Loucy (cell line): ENCODE data around the gene TNPO3.

ENCODE experiments used
- H2AFZ ChIP-seq: fragments of 200-600 bp; sonication (generic); 2 replicates; pipeline ENCODE4 v1.6.0; 2016; ENCODE audit warnings: antibody characterized with exemption, mild to moderate bottlenecking, low read length, moderate library complexity
- H3F3A ChIP-seq: fragments of 200-600 bp; 2 replicates; pipeline ENCODE4 v1.6.0; 2016; ENCODE audit warnings: antibody characterized with exemption, low read depth, mild to moderate bottlenecking
- H3K27me3 ChIP-seq: fragments of 200-600 bp; sonication (generic); 2 replicates; pipeline ENCODE4 v1.6.1; 2014; ENCODE audit warnings: low read length, mild to moderate bottlenecking; ENCODE audit not compliant: insufficient read depth, poor library complexity, severe bottlenecking
- H3K36me3 ChIP-seq: fragments of 200-600 bp; sonication (generic); 2 replicates; pipeline ENCODE4 v1.6.1; 2016; ENCODE audit warnings: low read length; ENCODE audit not compliant: insufficient read depth
- H3K4me1 ChIP-seq: fragments of 200-600 bp; sonication (generic); 2 replicates; pipeline ENCODE4 v1.5.1; 2014; ENCODE audit warnings: low read length, mild to moderate bottlenecking; ENCODE audit not compliant: insufficient read depth, poor library complexity, severe bottlenecking
- H3K4me2 ChIP-seq: fragments of 200-600 bp; sonication (generic); 2 replicates; pipeline ENCODE4 v1.6.0; 2014; ENCODE audit warnings: antibody characterized with exemption, low read length, low read depth, mild to moderate bottlenecking; ENCODE audit not compliant: poor library complexity, severe bottlenecking
- H3K4me3 ChIP-seq: fragments of 200-600 bp; sonication (generic); 2 replicates; pipeline ENCODE4 v1.5.1; 2014; ENCODE audit warnings: low read length, mild to moderate bottlenecking, mixed read lengths; ENCODE audit not compliant: poor library complexity, severe bottlenecking
- H3K79me2 ChIP-seq: fragments of 200-600 bp; sonication (generic); 2 replicates; pipeline ENCODE4 v1.6.1; 2014; ENCODE audit warnings: low read length; ENCODE audit not compliant: insufficient read depth
- H3K9ac ChIP-seq: fragments of 200-600 bp; sonication (generic); 2 replicates; pipeline ENCODE4 v1.6.0; 2014; ENCODE audit warnings: mild to moderate bottlenecking, low read depth, low read length, moderate library complexity; ENCODE audit not compliant: poor library complexity, severe bottlenecking
- H3K9me2 ChIP-seq: fragments of 200-600 bp; sonication (generic); replicated peaks from 2 replicates; pipeline ENCODE4 v1.6.1; 2016; ENCODE audit warnings: low read depth, low read length, mixed read lengths
- H3K9me3 ChIP-seq: fragments of 200-600 bp; sonication (generic); 2 replicates; pipeline ENCODE4 v1.6.1; 2014; ENCODE audit warnings: mild to moderate bottlenecking, antibody characterized with exemption, low read length, low read depth; ENCODE audit not compliant: insufficient read depth
- H4K20me1 ChIP-seq: fragments of 200-600 bp; sonication (generic); 2 replicates; pipeline ENCODE4 v1.6.0; 2014; ENCODE audit warnings: antibody characterized with exemption, low read length, mild to moderate bottlenecking; ENCODE audit not compliant: insufficient read depth, poor library complexity, severe bottlenecking
- CTCF ChIP-seq: fragments of 200-600 bp; sonication (generic); conservative IDR thresholded peaks from 2 replicates; pipeline ENCODE4 v1.5.1; 2014; ENCODE audit warnings: mild to moderate bottlenecking, antibody characterized with exemption, low read length
- EZH2phosphoT487 ChIP-seq: fragments of 200-600 bp; IDR thresholded peaks from 2 replicates; pipeline ENCODE4 v1.6.1; 2018; ENCODE audit warnings: antibody characterized with exemption, mild to moderate bottlenecking, moderate library complexity, borderline replicate concordance

TNPO3 gene

DNA sequence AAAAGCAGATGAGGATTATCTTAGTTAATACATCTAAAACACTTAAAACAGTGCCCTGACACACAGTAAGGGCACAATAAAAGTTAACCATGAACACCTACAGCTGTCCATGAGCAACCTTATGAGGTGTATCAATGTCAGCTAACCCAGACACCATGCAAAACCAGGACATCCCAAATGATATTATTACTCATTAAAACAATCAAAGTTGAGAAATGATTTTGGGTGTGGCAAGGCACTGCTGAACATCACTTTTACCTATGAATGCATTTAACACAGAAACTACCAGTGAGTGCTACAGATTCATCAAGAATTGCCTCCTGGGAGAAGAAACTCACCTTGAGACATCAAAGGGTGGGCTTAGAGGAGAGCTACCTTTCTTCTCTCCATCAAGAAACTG is 98.9 kb downstream of the TNPO3 start:
- no peak for TF ChIP-seq EZH2phosphoT487
- TF ChIP-seq CTCF, result no peak
- Histone ChIP-seq H3K4me2 (no peak overlapping the region), H3K9me2 (no peaks in the 10 kb centered on the region), H3K4me3 (no peak overlapping the region), H2AFZ (no peak overlapping the region), H3K9ac (no peak overlapping the region), H3K4me1 (no peaks in the 10 kb centered on the region), H3F3A (no peaks in the 10 kb centered on the region), H3K36me3 (peaks cover 85% of the 10 kb centered on the region), H3K9me3 (no peaks in the 10 kb centered on the region), H3K79me2 (no peaks in the 10 kb centered on the region), H3K27me3 (no peaks in the 10 kb centered on the region), H4K20me1 (no peaks in the 10 kb centered on the region)

GRCh38 chr7:128954830-128955802 is 99.8 kb downstream of the TNPO3 start:
- H3K9me3 ChIP-seq, result no peaks in the 10 kb centered on the region
- H3K9me2 ChIP-seq, result no peaks in the 10 kb centered on the region
- no peaks in the 10 kb centered on the region for H3K79me2 ChIP-seq
- peaks cover 3% of the 10 kb centered on the region; the same call in 1 of the 2 replicates for H3F3A ChIP-seq
- no peaks in the 10 kb centered on the region for H3K4me1 ChIP-seq
- peaks cover 91% of the 10 kb centered on the region for H3K36me3 ChIP-seq
- no peak overlapping the region for H3K9ac ChIP-seq
- H4K20me1 ChIP-seq, result no peaks in the 10 kb centered on the region
- no peak overlapping the region for H3K4me2 ChIP-seq
- no peaks in the 10 kb centered on the region for H3K27me3 ChIP-seq
- no peak overlapping the region for H3K4me3 ChIP-seq
- TF ChIP-seq CTCF (no peak), EZH2phosphoT487 (no peak)
- H2AFZ ChIP-seq, result no peak overlapping the region

- TF ChIP-seq EZH2phosphoT487 (no peak), CTCF (no peak)
- Histone ChIP-seq H3K9ac (no peak overlapping the region), H3K4me1 (no peaks in the 10 kb centered on the region), H3K9me2 (no peaks in the 10 kb centered on the region), H2AFZ (no peak overlapping the region), H3K79me2 (no peaks in the 10 kb centered on the region), H3K4me3 (no peak overlapping the region), H3K9me3 (no peaks in the 10 kb centered on the region), H3K27me3 (no peaks in the 10 kb centered on the region), H4K20me1 (no peaks in the 10 kb centered on the region), H3K36me3 (peaks cover 91% of the 10 kb centered on the region), H3K4me2 (no peak overlapping the region), H3F3A (peaks cover 3% of the 10 kb centered on the region; the same call in 1 of the 2 replicates)
Measured at GRCh38 chr7:128954150-128954549, 100.8 kb downstream of the TNPO3 start.
